ENCODE data around the gene SERPINB6. TPM values are rescaled to one million over a fixed set of nuclear protein-coding genes. Genes with fewer than 3 reads are reported as not detected.
A peak's percentile ranks its signal among the peaks of the same experiment; 100 is the strongest.

Gene SERPINB6
- total RNA-seq, 1 experiment from 2014 or later: 39.0 TPM

GRCh38 chr6:2949536-2950083, 21.8 kb downstream of the SERPINB6 start:
- Histone ChIP-seq H3K18ac (ENCODE audit: insufficient read length, low read depth, low read length) (no peak overlapping the region), H2BK5ac (ENCODE audit: insufficient read length, low read length) (no peak overlapping the region), H3K56ac (ENCODE audit: insufficient read length, low read depth, low read length) (no peak overlapping the region), H4K91ac (ENCODE audit: insufficient read length, low read depth, low read length) (no peak overlapping the region), H2BK120ac (ENCODE audit: low read depth, low read length, poor library complexity, severe bottlenecking) (no peak overlapping the region), H2AK5ac (ENCODE audit: insufficient read length, low read length) (no peak overlapping the region), H4K20me1 (ENCODE audit: control insufficient read depth, insufficient read depth, insufficient read length) (no peaks in the 10 kb centered on the region), H4K8ac (replicated peaks; ENCODE audit: insufficient read length, low read depth, low read length) (no peak overlapping the region), H3T11ph (ENCODE audit: low read length) (no peak overlapping the region), H3K14ac (ENCODE audit: insufficient read depth, low read length) (no peak overlapping the region), H3K79me1 (ENCODE audit: insufficient read depth, low read depth, low read length, poor library complexity, severe bottlenecking) (no peaks in the 10 kb centered on the region), H2BK12ac (ENCODE audit: insufficient read length, low read depth, low read length) (no peak overlapping the region), H3K27me3 (ENCODE audit: insufficient read depth, low read length) (no peaks in the 10 kb centered on the region), H3K79me2 (ENCODE audit: insufficient read depth, low read length) (no peaks in the 10 kb centered on the region), H3K9ac (ENCODE audit: extremely low read depth, insufficient read length, low read length) (no peak overlapping the region), H3K4me2 (ENCODE audit: insufficient read depth, insufficient read length, low read length) (no peak overlapping the region), H3K23me2 (ENCODE audit: insufficient read length, low read depth, low read length, poor library complexity, severe bottlenecking) (no peaks in the 10 kb centered on the region), H2BK20ac (ENCODE audit: low read depth, low read length, poor library complexity, severe bottlenecking) (no peak overlapping the region), H2BK15ac (ENCODE audit: low read depth, low read length) (no peak overlapping the region), H3K9me3 (ENCODE audit: control insufficient read depth, low read depth, low read length) (no peaks in the 10 kb centered on the region), H3K4me1 (ENCODE audit: insufficient read depth, low read length) (no peaks in the 10 kb centered on the region), H2AFZ (ENCODE audit: low read length) (no peak overlapping the region), H3K27ac (ENCODE audit: insufficient read length, low read depth, low read length) (no peak overlapping the region), H4K5ac (ENCODE audit: insufficient read length, low read depth, low read length) (no peak overlapping the region), H3K4ac (ENCODE audit: low read depth, low read length) (no peak overlapping the region), H3K23ac (ENCODE audit: insufficient read length, low read depth, low read length) (no peak overlapping the region)
- Mint-ChIP-seq H3K9me3 (no peaks in the 10 kb centered on the region), H3K27ac (peak overlapping the region in 2 of 3 experiments; percentile 39 to 72; a peak in 3 of 7 replicates), H3K4me1 (peaks cover 21 to 29% of the 10 kb centered on the region in 2 experiments), H3K4me3 (no peak overlapping the region), H3K27me3 (ENCODE audit: low read depth) (no peaks in the 10 kb centered on the region), H3K36me3 (ENCODE audit: insufficient read depth in 1 of 3, low read depth in 3 of 3) (peaks cover 4 to 21% (median 9%) of the 10 kb centered on the region in 3 experiments; a peak in 5 of 7 replicates)
- TF ChIP-seq CTCF (conservative IDR thresholded peaks at IDR 0.05): no peak
- no CpG with 5 or more reads among the region's 6 CpGs for WGBS (ENCODE audit: extremely low coverage, insufficient read length, low lambda C conversion rate)
- peak; percentile 7 for DNase-seq

Measured in H9 (cell line).